ENCODE results near the gene CHTOP.

The CHTOP gene

DNA sequence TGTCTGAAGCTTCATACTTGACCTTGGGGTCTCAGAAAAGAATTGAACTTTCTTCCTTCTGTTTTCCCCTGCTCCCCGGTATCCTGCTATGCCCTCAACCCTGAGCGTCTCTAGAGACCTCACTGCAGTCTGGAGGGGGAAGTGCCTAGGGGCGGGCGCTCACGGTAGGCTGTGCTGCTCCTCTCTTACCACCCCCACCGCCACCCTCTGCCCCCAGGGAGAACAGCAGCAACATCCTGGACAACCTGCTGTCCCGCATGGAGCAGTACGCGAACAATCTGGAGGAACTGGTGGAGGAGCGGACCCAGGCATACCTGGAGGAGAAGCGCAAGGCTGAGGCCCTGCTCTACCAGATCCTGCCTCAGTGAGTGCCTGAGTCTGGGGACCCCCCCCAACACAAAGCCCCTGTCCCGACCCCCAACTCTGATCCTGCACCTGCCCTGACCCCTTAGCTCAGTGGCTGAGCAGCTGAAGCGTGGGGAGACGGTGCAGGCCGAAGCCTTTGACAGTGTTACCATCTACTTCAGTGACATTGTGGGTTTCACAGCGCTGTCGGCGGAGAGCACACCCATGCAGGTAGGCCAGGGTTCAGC, 55.0 kb downstream of the CHTOP start:
- no peak for DNase-seq (ENCODE audit: low read depth)

- no peak for DNase-seq (ENCODE audit: low read depth)
Measured at GRCh38 chr1:153693466-153693865, 59.6 kb downstream of the CHTOP start.
